ENCODE measurements around the gene CRYZL1. TPM values are rescaled to one million over a fixed set of nuclear protein-coding genes. Genes with fewer than 3 reads are reported as not detected.

The CRYZL1 gene
- total RNA-seq, 1 donor from 2014 or later: 30.7 TPM

GRCh38 chr21:33650929-33651509 lies 9.5 kb upstream of the CRYZL1 start:
- no peaks in the 10 kb centered on the region for H3K9me3 ChIP-seq (ENCODE audit: insufficient read depth, low read depth, low read length)
- H3K27me3 Mint-ChIP-seq (ENCODE audit: low read depth, unreplicated experiment): no peaks in the 10 kb centered on the region
- no peak overlapping the region for H2AFZ ChIP-seq (ENCODE audit: low read depth, low read length)
- no peaks in the 10 kb centered on the region for H3K27me3 ChIP-seq (ENCODE audit: insufficient read depth, low read length)
- H3K36me3 Mint-ChIP-seq (ENCODE audit: low read depth, unreplicated experiment): peaks cover 2% of the 10 kb centered on the region
- H3K4me1 ChIP-seq (ENCODE audit: insufficient read depth, low read length): peaks cover 7% of the 10 kb centered on the region
- H3K27ac Mint-ChIP-seq (ENCODE audit: unreplicated experiment): peak overlapping the region; percentile 70
- H3K4me1 Mint-ChIP-seq (ENCODE audit: low read depth, unreplicated experiment): peaks cover 22% of the 10 kb centered on the region
- no peak overlapping the region for H3K27ac ChIP-seq (ENCODE audit: low read depth, low read length)
- H3K9ac ChIP-seq (ENCODE audit: low read length): no peak overlapping the region
- no peak for DNase-seq (ENCODE audit: low read depth)
- no peak overlapping the region for H3K4me3 ChIP-seq (ENCODE audit: insufficient read depth, low read depth, low read length)
- no peak overlapping the region for H3K4me3 Mint-ChIP-seq (ENCODE audit: unreplicated experiment)
- H3K79me2 ChIP-seq (ENCODE audit: insufficient read depth, low read length): peaks cover 92% of the 10 kb centered on the region
- FAIRE-seq: no peak
- H3K9me3 Mint-ChIP-seq (ENCODE audit: unreplicated experiment): no peaks in the 10 kb centered on the region
- peaks cover 2% of the 10 kb centered on the region for H3K36me3 ChIP-seq (ENCODE audit: insufficient read depth, low read length)
- peak overlapping the region; percentile 7 for H3K4me2 ChIP-seq (ENCODE audit: low read length)
- TF ChIP-seq CTCF (IDR thresholded peaks at IDR 0.05; ENCODE audit: insufficient read depth, low read depth, low read length) (no peak), EZH2 (IDR thresholded peaks at IDR 0.05; ENCODE audit: insufficient read depth, low read length) (no peak)
- peaks cover 39% of the 10 kb centered on the region for H4K20me1 ChIP-seq (ENCODE audit: insufficient read depth, low read length)

GRCh38 chr21:33650230-33650629 lies 8.7 kb upstream of the CRYZL1 start:
- H3K4me3 Mint-ChIP-seq (ENCODE audit: unreplicated experiment): no peak overlapping the region
- FAIRE-seq: no peak
- H3K36me3 Mint-ChIP-seq (ENCODE audit: low read depth, unreplicated experiment): peaks cover 2% of the 10 kb centered on the region
- DNase-seq (ENCODE audit: low read depth): no peak
- Histone ChIP-seq H3K4me3 (ENCODE audit: insufficient read depth, low read depth, low read length) (no peak overlapping the region), H3K4me1 (ENCODE audit: insufficient read depth, low read length) (peaks cover 2% of the 10 kb centered on the region), H3K27me3 (ENCODE audit: insufficient read depth, low read length) (no peaks in the 10 kb centered on the region), H3K9ac (ENCODE audit: low read length) (no peak overlapping the region), H3K9me3 (ENCODE audit: insufficient read depth, low read depth, low read length) (no peaks in the 10 kb centered on the region), H3K79me2 (ENCODE audit: insufficient read depth, low read length) (peaks cover 98% of the 10 kb centered on the region), H3K36me3 (ENCODE audit: insufficient read depth, low read length) (peaks cover 2% of the 10 kb centered on the region), H3K4me2 (ENCODE audit: low read length) (no peak overlapping the region), H3K27ac (ENCODE audit: low read depth, low read length) (no peak overlapping the region), H2AFZ (ENCODE audit: low read depth, low read length) (no peak overlapping the region), H4K20me1 (ENCODE audit: insufficient read depth, low read length) (peaks cover 45% of the 10 kb centered on the region)
- no peaks in the 10 kb centered on the region for H3K27me3 Mint-ChIP-seq (ENCODE audit: low read depth, unreplicated experiment)
- H3K27ac Mint-ChIP-seq (ENCODE audit: unreplicated experiment): no peak overlapping the region
- H3K9me3 Mint-ChIP-seq (ENCODE audit: unreplicated experiment): no peaks in the 10 kb centered on the region
- peaks cover 20% of the 10 kb centered on the region for H3K4me1 Mint-ChIP-seq (ENCODE audit: low read depth, unreplicated experiment)
- TF ChIP-seq CTCF (IDR thresholded peaks at IDR 0.05; ENCODE audit: insufficient read depth, low read depth, low read length) (no peak), EZH2 (IDR thresholded peaks at IDR 0.05; ENCODE audit: insufficient read depth, low read length) (no peak)

- H3K4me3 ChIP-seq (ENCODE audit: insufficient read depth, low read depth, low read length): no peak overlapping the region
- H3K4me1 ChIP-seq (ENCODE audit: insufficient read depth, low read length): peaks cover 9% of the 10 kb centered on the region
- no peaks in the 10 kb centered on the region for H3K9me3 ChIP-seq (ENCODE audit: insufficient read depth, low read depth, low read length)
- Mint-ChIP-seq H3K4me1 (ENCODE audit: low read depth, unreplicated experiment) (peaks cover 15% of the 10 kb centered on the region), H3K9me3 (ENCODE audit: unreplicated experiment) (no peaks in the 10 kb centered on the region), H3K27me3 (ENCODE audit: low read depth, unreplicated experiment) (no peaks in the 10 kb centered on the region), H3K36me3 (ENCODE audit: low read depth, unreplicated experiment) (no peaks in the 10 kb centered on the region), H3K4me3 (ENCODE audit: unreplicated experiment) (peak overlapping the region; percentile 48), H3K27ac (ENCODE audit: unreplicated experiment) (peak overlapping the region; percentile 37)
- no peak for TF ChIP-seq EZH2 (IDR thresholded peaks at IDR 0.05; ENCODE audit: insufficient read depth, low read length)
- no peak for TF ChIP-seq CTCF (IDR thresholded peaks at IDR 0.05; ENCODE audit: insufficient read depth, low read depth, low read length)
- no peaks in the 10 kb centered on the region for H3K36me3 ChIP-seq (ENCODE audit: insufficient read depth, low read length)
- peaks cover 98% of the 10 kb centered on the region for H3K79me2 ChIP-seq (ENCODE audit: insufficient read depth, low read length)
- no peak for DNase-seq (ENCODE audit: low read depth)
- no peak for FAIRE-seq
- H4K20me1 ChIP-seq (ENCODE audit: insufficient read depth, low read length): peaks cover 54% of the 10 kb centered on the region
- no peak overlapping the region for H3K4me2 ChIP-seq (ENCODE audit: low read length)
- no peak overlapping the region for H3K27ac ChIP-seq (ENCODE audit: low read depth, low read length)
- no peak overlapping the region for H3K9ac ChIP-seq (ENCODE audit: low read length)
- no peaks in the 10 kb centered on the region for H3K27me3 ChIP-seq (ENCODE audit: insufficient read depth, low read length)
- no peak overlapping the region for H2AFZ ChIP-seq (ENCODE audit: low read depth, low read length)
Measured at GRCh38 chr21:33648555-33648954, 7.0 kb upstream of the CRYZL1 start.
